Activated CD4-positive, alpha-beta memory T cell treated with anti-CD3 and anti-CD28 coated beads, Interleukin-2, amount 10 ng/mL, durations not matched to agents 7 days and 5 days (primary cell): ENCODE results near the gene NDUFB6. TPM values are rescaled to one million over a fixed set of nuclear protein-coding genes. Genes with fewer than 3 reads are reported as not detected.

Source experiments
- CTCF ChIA-PET: fragments of 350-600 bp; sonication (Branson Sonifier 250); formaldehyde crosslinking; loops from one replicate; lab custom pipeline; 2021; ENCODE audit warnings: antibody characterized with exemption, inconsistent platforms; lab: Charles Lee
- POLR2A ChIA-PET: fragments of 350-600 bp; sonication (Branson Sonifier 250); formaldehyde crosslinking; loops from one replicate; lab custom pipeline; 2021; ENCODE audit warnings: antibody characterized with exemption; lab: Charles Lee
- DNase-seq: peaks from one replicate; pipeline ENCODE4 v3.0.0-alpha.2; 2020
- H3K27ac Mint-ChIP-seq: one replicate; pipeline ENCODE4 v1.8.0; 2021; ENCODE audit warnings: mild to moderate bottlenecking, mixed read lengths
- H3K27me3 Mint-ChIP-seq: one replicate; pipeline ENCODE4 v1.8.0; 2021; ENCODE audit warnings: mixed read lengths
- H3K36me3 Mint-ChIP-seq: one replicate; pipeline ENCODE4 v1.8.0; 2021; ENCODE audit warnings: low read depth, mixed read lengths
- H3K4me1 Mint-ChIP-seq: one replicate; pipeline ENCODE4 v1.8.0; 2021; ENCODE audit warnings: mixed read lengths
- H3K4me3 Mint-ChIP-seq: one replicate; pipeline ENCODE4 v1.8.0; 2021; ENCODE audit warnings: mild to moderate bottlenecking, mixed read lengths
- H3K9me3 Mint-ChIP-seq: one replicate; pipeline ENCODE4 v1.8.0; 2021; ENCODE audit warnings: mixed read lengths
- total RNA-seq, 2 experiments: library from RNA; stranded (reverse); gene quantifications; one replicate each; pipeline ENCODE4 v1.2.3, GENCODE V29; 2021

Gene NDUFB6
- total RNA-seq, 2 experiments from 2014 or later, result 42.7 to 45.1 TPM

GRCh38 chr9:32584784-32585183, 11.8 kb upstream of the NDUFB6 start:
- CTCF ChIA-PET, result interaction anchor here (1.0 to 1.4 kb wide), 2 partner anchors 206 to 383 kb away, joined by 3 to 4 read pairs; no protein-coding TSS in a partner anchor
- DNase-seq, result no peak
- H3K27ac Mint-ChIP-seq, result no peak overlapping the region
- POLR2A ChIA-PET, result no interaction called here
- H3K4me3 Mint-ChIP-seq, result no peak overlapping the region
- no peaks in the 10 kb centered on the region for H3K9me3 Mint-ChIP-seq
- peaks cover 5% of the 10 kb centered on the region for H3K4me1 Mint-ChIP-seq
- H3K27me3 Mint-ChIP-seq, result peaks cover 36% of the 10 kb centered on the region
- H3K36me3 Mint-ChIP-seq, result no peaks in the 10 kb centered on the region

GRCh38 chr9:32581512-32582143, 8.7 kb upstream of the NDUFB6 start:
- peak; percentile 33 for DNase-seq
- ChIA-PET CTCF (interaction anchor here (0.9 to 11.8 kb wide), 17 partner anchors 8 to 404 kb away, joined by 3 to 416 read pairs (median 4); partner anchors contain the start of genes ACO1, NDUFB6 and RIGI), POLR2A (interaction anchor here (1.1 to 4.6 kb wide), 3 partner anchors 28 to 203 kb away, joined by 3 to 20 read pairs (median 5); partner anchors contain the start of gene RIGI)
- H3K4me3 Mint-ChIP-seq, result no peak overlapping the region
- no peak overlapping the region for H3K27ac Mint-ChIP-seq
- no peaks in the 10 kb centered on the region for H3K36me3 Mint-ChIP-seq
- peaks cover 5% of the 10 kb centered on the region for H3K4me1 Mint-ChIP-seq
- peaks cover 32% of the 10 kb centered on the region for H3K27me3 Mint-ChIP-seq
- no peaks in the 10 kb centered on the region for H3K9me3 Mint-ChIP-seq

GRCh38 chr9:32580631-32581300, 7.8 kb upstream of the NDUFB6 start:
- Mint-ChIP-seq H3K27ac (no peak overlapping the region), H3K4me1 (peaks cover 5% of the 10 kb centered on the region), H3K27me3 (peaks cover 25% of the 10 kb centered on the region), H3K4me3 (no peak overlapping the region), H3K9me3 (no peaks in the 10 kb centered on the region), H3K36me3 (no peaks in the 10 kb centered on the region)
- CTCF ChIA-PET, result interaction anchor here (0.9 to 11.8 kb wide), 20 partner anchors 7 to 405 kb away, joined by 3 to 416 read pairs (median 6); partner anchors contain the start of genes ACO1, NDUFB6 and RIGI
- DNase-seq, result no peak
- POLR2A ChIA-PET, result interaction anchor here (2.5 to 4.6 kb wide), 2 partner anchors 55 to 202 kb away, joined by 5 to 20 read pairs; partner anchors contain the start of gene RIGI

GRCh38 chr9:32579706-32580331, 6.9 kb upstream of the NDUFB6 start:
- CTCF ChIA-PET, result interaction anchor here (0.6 to 11.8 kb wide), 28 partner anchors 8 to 1283 kb away, joined by 3 to 416 read pairs (median 5); partner anchors contain the start of genes ACO1, RIGI, SMIM27 and TOPORS
- Mint-ChIP-seq H3K9me3 (no peaks in the 10 kb centered on the region), H3K4me3 (no peak overlapping the region), H3K4me1 (peaks cover 5% of the 10 kb centered on the region), H3K27me3 (peaks cover 17% of the 10 kb centered on the region), H3K27ac (no peak overlapping the region), H3K36me3 (no peaks in the 10 kb centered on the region)
- peak; percentile 80 for DNase-seq
- POLR2A ChIA-PET, result interaction anchor here (0.7 to 4.6 kb wide), 6 partner anchors 28 to 446 kb away, joined by 3 to 20 read pairs (median 4); partner anchors contain the start of genes ACO1, RIGI and SMIM27

GRCh38 chr9:32578976-32579375, 6.0 kb upstream of the NDUFB6 start:
- Mint-ChIP-seq H3K27me3 (peaks cover 14% of the 10 kb centered on the region), H3K36me3 (no peaks in the 10 kb centered on the region), H3K4me3 (no peak overlapping the region), H3K9me3 (no peaks in the 10 kb centered on the region), H3K4me1 (peaks cover 7% of the 10 kb centered on the region), H3K27ac (no peak overlapping the region)
- CTCF ChIA-PET, result interaction anchor here (0.6 to 11.8 kb wide), 18 partner anchors 12 to 1284 kb away, joined by 3 to 416 read pairs (median 6); partner anchors contain the start of genes ACO1, SMIM27 and TOPORS
- POLR2A ChIA-PET, result interaction anchor here (0.9 to 4.6 kb wide), 4 partner anchors 27 to 447 kb away, joined by 3 to 20 read pairs (median 4); partner anchors contain the start of gene ACO1
- DNase-seq, result no peak

GRCh38 chr9:32577316-32577715, 4.4 kb upstream of the NDUFB6 start:
- Mint-ChIP-seq H3K36me3 (no peaks in the 10 kb centered on the region), H3K27me3 (peaks cover 14% of the 10 kb centered on the region), H3K9me3 (no peaks in the 10 kb centered on the region), H3K4me1 (peaks cover 14% of the 10 kb centered on the region), H3K4me3 (no peak overlapping the region), H3K27ac (no peak overlapping the region)
- CTCF ChIA-PET, result interaction anchor here (6.1 to 11.8 kb wide), 2 partner anchors 194 to 199 kb away, joined by 51 to 416 read pairs; partner anchors contain the start of gene ACO1
- DNase-seq, result no peak
- POLR2A ChIA-PET, result interaction anchor here (0.7 to 4.6 kb wide), 2 partner anchors 26 to 198 kb away, joined by 3 to 20 read pairs; no protein-coding TSS in a partner anchor

- Mint-ChIP-seq H3K36me3 (peaks cover 5% of the 10 kb centered on the region), H3K27ac (no peak overlapping the region), H3K27me3 (peaks cover 6% of the 10 kb centered on the region), H3K4me3 (no peak overlapping the region), H3K9me3 (no peaks in the 10 kb centered on the region), H3K4me1 (peaks cover 27% of the 10 kb centered on the region)
- DNase-seq, result no peak
- POLR2A ChIA-PET, result no interaction called here
- CTCF ChIA-PET, result interaction anchor here (1.0 to 11.8 kb wide), 4 partner anchors 24 to 394 kb away, joined by 3 to 416 read pairs (median 54); partner anchors contain the start of genes ACO1, SMIM27 and TOPORS
Observed at GRCh38 chr9:32574858-32575257, 1.9 kb upstream of the NDUFB6 start.

- no peak for DNase-seq
- Mint-ChIP-seq H3K4me3 (peak overlapping the region; percentile 97), H3K4me1 (peaks cover 28% of the 10 kb centered on the region), H3K27ac (peak overlapping the region; percentile 96), H3K27me3 (peaks cover 3% of the 10 kb centered on the region), H3K9me3 (no peaks in the 10 kb centered on the region), H3K36me3 (peaks cover 5% of the 10 kb centered on the region)
- ChIA-PET POLR2A (interaction anchor here (1.2 to 2.9 kb wide), 6 partner anchors 10 to 451 kb away, joined by 5 to 36 read pairs (median 12); partner anchors contain the start of genes ACO1, DNAJA1, RIGI and SMIM27), CTCF (interaction anchor here (1.0 to 11.8 kb wide), 6 partner anchors 8 to 396 kb away, joined by 3 to 416 read pairs (median 43); partner anchors contain the start of genes ACO1, RIGI, SMIM27 and TOPORS)
Observed at GRCh38 chr9:32573821-32574220, 862 bp upstream of the NDUFB6 start.

GRCh38 chr9:32571969-32572899, 725 bp downstream of the NDUFB6 start:
- peak; percentile 81 for DNase-seq
- peaks cover 1% of the 10 kb centered on the region for H3K27me3 Mint-ChIP-seq
- H3K36me3 Mint-ChIP-seq, result peaks cover 15% of the 10 kb centered on the region
- H3K9me3 Mint-ChIP-seq, result no peaks in the 10 kb centered on the region
- H3K27ac Mint-ChIP-seq, result peak overlapping the region; percentile 96
- peak overlapping the region; percentile 97 for H3K4me3 Mint-ChIP-seq
- ChIA-PET CTCF (interaction anchor here (0.6 to 11.8 kb wide), 20 partner anchors 8 to 198 kb away, joined by 3 to 416 read pairs (median 6); partner anchors contain the start of genes ACO1, RIGI, SMIM27 and TOPORS), POLR2A (interaction anchor here (0.9 to 2.9 kb wide), 12 partner anchors 8 to 471 kb away, joined by 3 to 36 read pairs (median 5); partner anchors contain the start of genes ACO1, DNAJA1, RIGI and SMIM27)
- H3K4me1 Mint-ChIP-seq, result peaks cover 28% of the 10 kb centered on the region

GRCh38 chr9:32570262-32570661, 2.7 kb downstream of the NDUFB6 start:
- Mint-ChIP-seq H3K9me3 (no peaks in the 10 kb centered on the region), H3K4me1 (peaks cover 34% of the 10 kb centered on the region), H3K4me3 (no peak overlapping the region), H3K36me3 (peaks cover 28% of the 10 kb centered on the region), H3K27ac (peak overlapping the region; percentile 46), H3K27me3 (no peaks in the 10 kb centered on the region)
- CTCF ChIA-PET, result no interaction called here
- POLR2A ChIA-PET, result no interaction called here
- no peak for DNase-seq

- ChIA-PET POLR2A (interaction anchor here (1.7 kb wide), 2 partner anchors 12 to 17 kb away, joined by 7 to 10 read pairs; no protein-coding TSS in a partner anchor), CTCF (interaction anchor here (0.8 to 2.8 kb wide), 4 partner anchors 14 to 188 kb away, joined by 5 to 19 read pairs (median 8); partner anchors contain the start of genes RIGI and SMIM27)
- Mint-ChIP-seq H3K4me3 (no peak overlapping the region), H3K4me1 (peaks cover 20% of the 10 kb centered on the region), H3K27ac (no peak overlapping the region), H3K27me3 (no peaks in the 10 kb centered on the region), H3K9me3 (no peaks in the 10 kb centered on the region), H3K36me3 (peaks cover 37% of the 10 kb centered on the region)
- DNase-seq, result no peak
Observed at GRCh38 chr9:32566770-32567169, 6.2 kb downstream of the NDUFB6 start.
